ENCODE results near the gene TIMM17A. TPM values are rescaled to one million over a fixed set of nuclear protein-coding genes. Genes with fewer than 3 reads are reported as not detected.

Gene TIMM17A
- total RNA-seq (ENCODE audit: low replicate concordance): 29.9 and 59.6 TPM in 2 replicates

GRCh38 chr1:201955009-201955728 lies at the start of gene TIMM17A:
TSS of gene TIMM17A (plus strand) at chr1:201955503. CDS start at chr1:201955527, 24 bp downstream.
- peak; percentile 97 for DNase-seq (ENCODE audit: low read depth)
- TF ChIP-seq CTCF (IDR thresholded peaks at IDR 0.05; ENCODE audit: insufficient read depth, low read length): no peak
- H3K4me3 ChIP-seq (ENCODE audit: low read depth, low read length): peak within 1 kb of the TSS; percentile 100

- no peak overlapping the region for H3K4me3 ChIP-seq (ENCODE audit: low read depth, low read length)
- DNase-seq (ENCODE audit: low read depth): no peak
- TF ChIP-seq CTCF (IDR thresholded peaks at IDR 0.05; ENCODE audit: insufficient read depth, low read length): no peak
Observed at GRCh38 chr1:201906336-201906735, 49.0 kb upstream of the TIMM17A start.

- DNase-seq (ENCODE audit: low read depth): no peak
- TF ChIP-seq CTCF (IDR thresholded peaks at IDR 0.05; ENCODE audit: insufficient read depth, low read length): no peak
- H3K4me3 ChIP-seq (ENCODE audit: low read depth, low read length): no peak overlapping the region
Observed at GRCh38 chr1:201907621-201908020, 47.7 kb upstream of the TIMM17A start.

GRCh38 chr1:201911826-201912571 lies 43.3 kb upstream of the TIMM17A start:
- DNase-seq (ENCODE audit: low read depth): no peak
- TF ChIP-seq CTCF (IDR thresholded peaks at IDR 0.05; ENCODE audit: insufficient read depth, low read length): no peak
- no peak overlapping the region for H3K4me3 ChIP-seq (ENCODE audit: low read depth, low read length)

- TF ChIP-seq CTCF (IDR thresholded peaks at IDR 0.05; ENCODE audit: insufficient read depth, low read length): no peak
- peak; percentile 49 for DNase-seq (ENCODE audit: low read depth)
- no peak overlapping the region for H3K4me3 ChIP-seq (ENCODE audit: low read depth, low read length)
Observed at GRCh38 chr1:201912832-201913231, 42.5 kb upstream of the TIMM17A start.

- TF ChIP-seq CTCF (IDR thresholded peaks at IDR 0.05; ENCODE audit: insufficient read depth, low read length): no peak
- DNase-seq (ENCODE audit: low read depth): no peak
- no peak overlapping the region for H3K4me3 ChIP-seq (ENCODE audit: low read depth, low read length)
Observed at GRCh38 chr1:201914456-201915235, 40.7 kb upstream of the TIMM17A start.

Measured in fibroblast of the aortic adventitia (primary cell).